ENCODE data around the gene EEIG2.
"Not testable (repeated sequence)": the region's sequence is repeated elsewhere in the genome, so short reads cannot be mapped to it uniquely, and the experiment has no call there.

The EEIG2 gene

DNA sequence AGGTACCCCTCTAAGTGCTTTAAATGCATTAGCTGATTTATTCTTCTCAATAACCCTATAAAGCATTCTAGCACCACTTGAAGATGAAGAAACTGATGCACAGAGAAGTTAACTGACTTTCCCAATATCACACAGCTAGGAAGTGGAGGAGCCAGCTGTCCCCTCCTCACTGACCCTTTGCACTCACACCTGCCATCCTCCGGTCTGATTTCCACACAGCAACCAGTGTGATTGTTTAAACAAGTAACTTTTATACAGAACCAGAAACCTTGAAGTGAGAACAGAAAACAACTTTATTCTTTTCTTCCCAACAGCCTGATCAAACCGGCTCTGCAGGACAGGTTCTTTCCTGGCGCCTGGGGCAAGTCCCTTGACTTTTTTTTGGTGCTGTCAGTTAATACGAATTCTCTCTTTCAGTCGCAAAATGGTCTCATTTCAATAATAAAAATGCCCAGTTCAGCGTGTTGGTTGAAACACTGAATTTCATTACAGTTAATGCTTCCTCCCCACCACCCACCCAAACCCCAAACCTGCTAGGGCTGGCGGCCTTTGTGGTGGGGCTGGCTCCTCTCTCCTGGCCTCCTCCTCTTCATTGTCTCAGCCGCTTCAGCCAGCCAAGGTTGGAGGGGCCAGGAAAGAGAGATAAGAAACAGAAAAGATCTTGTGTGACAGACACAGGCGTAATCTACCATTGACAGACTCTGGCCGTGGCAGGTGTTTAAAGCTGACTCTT lies 26.4 kb upstream of the EEIG2 start:
- TF ChIP-seq, protein P1, sequence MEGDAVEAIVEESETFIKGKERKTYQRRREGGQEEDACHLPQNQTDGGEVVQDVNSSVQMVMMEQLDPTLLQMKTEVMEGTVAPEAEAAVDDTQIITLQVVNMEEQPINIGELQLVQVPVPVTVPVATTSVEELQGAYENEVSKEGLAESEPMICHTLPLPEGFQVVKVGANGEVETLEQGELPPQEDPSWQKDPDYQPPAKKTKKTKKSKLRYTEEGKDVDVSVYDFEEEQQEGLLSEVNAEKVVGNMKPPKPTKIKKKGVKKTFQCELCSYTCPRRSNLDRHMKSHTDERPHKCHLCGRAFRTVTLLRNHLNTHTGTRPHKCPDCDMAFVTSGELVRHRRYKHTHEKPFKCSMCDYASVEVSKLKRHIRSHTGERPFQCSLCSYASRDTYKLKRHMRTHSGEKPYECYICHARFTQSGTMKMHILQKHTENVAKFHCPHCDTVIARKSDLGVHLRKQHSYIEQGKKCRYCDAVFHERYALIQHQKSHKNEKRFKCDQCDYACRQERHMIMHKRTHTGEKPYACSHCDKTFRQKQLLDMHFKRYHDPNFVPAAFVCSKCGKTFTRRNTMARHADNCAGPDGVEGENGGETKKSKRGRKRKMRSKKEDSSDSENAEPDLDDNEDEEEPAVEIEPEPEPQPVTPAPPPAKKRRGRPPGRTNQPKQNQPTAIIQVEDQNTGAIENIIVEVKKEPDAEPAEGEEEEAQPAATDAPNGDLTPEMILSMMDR (IDR thresholded peaks at IDR 0.05; ENCODE audit: borderline replicate concordance, control extremely low read depth, extremely low read depth, insufficient read depth, missing control alignments): no peak
- peak; percentile 50 for DNase-seq (ENCODE audit: low spot score)
- in situ Hi-C loops (cut with MboI; ENCODE audit: low sequenced_read_pairs, unreplicated experiment): no loop called here

- in situ Hi-C loops (cut with MboI; ENCODE audit: low sequenced_read_pairs, unreplicated experiment): no loop called here
Measured at GRCh38 chr1:108534759-108535158, 25.1 kb upstream of the EEIG2 start.

GRCh38 chr1:108535315-108535897 lies 24.5 kb upstream of the EEIG2 start:
- in situ Hi-C loops (cut with MboI; ENCODE audit: low sequenced_read_pairs, unreplicated experiment): not testable (repeated sequence)

More at GRCh38 chr1:108534759-108535158, 25.1 kb upstream of the EEIG2 start:
- TF ChIP-seq, protein P1 (IDR thresholded peaks at IDR 0.05; ENCODE audit: borderline replicate concordance, control extremely low read depth, extremely low read depth, insufficient read depth, missing control alignments): no peak
- DNase-seq (ENCODE audit: low spot score): no peak

GRCh38 chr1:108536021-108536420 lies 23.9 kb upstream of the EEIG2 start:
- in situ Hi-C loops (cut with MboI; ENCODE audit: low sequenced_read_pairs, unreplicated experiment); DNase-seq (ENCODE audit: low spot score): not testable (repeated sequence)

More at GRCh38 chr1:108535315-108535897, 24.5 kb upstream of the EEIG2 start:
- not testable (repeated sequence) for DNase-seq (ENCODE audit: low spot score)

- in situ Hi-C loops (cut with MboI; ENCODE audit: low sequenced_read_pairs, unreplicated experiment); DNase-seq (ENCODE audit: low spot score): not testable (repeated sequence)
Measured at GRCh38 chr1:108536791-108537190, 23.1 kb upstream of the EEIG2 start.

- in situ Hi-C loops (cut with MboI; ENCODE audit: low sequenced_read_pairs, unreplicated experiment): no loop called here
- TF ChIP-seq, protein P1 (IDR thresholded peaks at IDR 0.05; ENCODE audit: borderline replicate concordance, control extremely low read depth, extremely low read depth, insufficient read depth, missing control alignments): no peak
- no peak for DNase-seq (ENCODE audit: low spot score)
Measured at GRCh38 chr1:108537976-108538375, 21.9 kb upstream of the EEIG2 start.

DNA sequence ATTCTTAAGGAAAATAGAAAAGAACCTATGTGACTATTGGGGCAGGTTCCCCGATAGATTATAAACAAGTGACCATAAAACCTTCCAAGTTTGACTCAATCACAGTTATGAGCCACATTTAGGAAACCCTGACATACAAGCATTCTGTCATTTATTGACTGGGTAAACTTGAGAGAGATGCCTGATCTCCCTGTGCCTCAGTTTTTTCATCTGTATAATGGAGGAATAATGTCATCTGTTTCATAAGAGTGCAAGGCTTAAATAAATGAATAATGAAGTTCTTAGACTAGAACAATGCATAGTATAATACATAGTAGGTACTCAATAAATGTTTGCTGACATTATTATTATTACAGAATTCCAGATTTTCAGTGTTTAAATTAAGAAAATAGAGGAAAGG lies 18.9 kb upstream of the EEIG2 start:
- no peak for DNase-seq (ENCODE audit: low spot score)
- TF ChIP-seq, protein P1 (IDR thresholded peaks at IDR 0.05; ENCODE audit: borderline replicate concordance, control extremely low read depth, extremely low read depth, insufficient read depth, missing control alignments): no peak
- in situ Hi-C loops (cut with MboI; ENCODE audit: low sequenced_read_pairs, unreplicated experiment): no loop called here

DNA sequence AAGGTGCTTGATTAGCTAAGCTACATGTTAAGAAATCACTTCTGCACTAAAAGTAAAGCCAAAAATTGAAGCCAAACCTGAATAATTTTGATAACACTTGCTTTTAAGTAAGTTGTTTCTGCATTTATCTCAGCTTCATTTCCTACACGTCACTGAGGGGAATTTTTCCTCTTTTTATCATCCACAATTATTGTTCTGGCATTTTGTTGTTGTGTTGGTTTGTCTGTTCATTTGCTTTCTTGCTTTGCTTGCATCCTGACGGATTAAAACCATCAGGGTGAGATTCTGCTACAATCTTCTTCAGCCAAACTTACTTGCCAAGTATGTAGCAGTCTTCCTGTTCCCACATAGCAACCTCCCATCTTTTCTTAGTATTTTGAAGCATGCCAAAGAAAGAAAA lies 18.0 kb upstream of the EEIG2 start:
- TF ChIP-seq, protein P1 (IDR thresholded peaks at IDR 0.05; ENCODE audit: borderline replicate concordance, control extremely low read depth, extremely low read depth, insufficient read depth, missing control alignments): no peak
- no peak for DNase-seq (ENCODE audit: low spot score)
- in situ Hi-C loops (cut with MboI; ENCODE audit: low sequenced_read_pairs, unreplicated experiment): no loop called here

DNA sequence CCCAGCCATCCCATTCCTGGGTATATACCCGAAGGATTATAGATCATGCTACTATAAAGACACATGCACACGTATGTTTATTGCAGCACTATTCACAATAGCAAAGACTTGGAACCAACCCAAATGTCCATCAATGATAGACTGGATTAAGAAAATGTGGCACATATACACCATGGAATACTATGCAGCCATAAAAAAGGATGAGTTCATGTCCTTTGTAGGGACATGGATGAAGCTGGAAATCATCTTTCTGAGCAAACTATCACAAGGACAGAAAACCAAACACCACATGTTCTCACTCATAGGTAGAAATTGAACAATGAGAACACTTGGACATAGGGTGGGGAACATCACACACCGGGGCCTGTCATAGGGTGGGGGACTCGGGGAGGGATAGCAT lies 12.4 kb upstream of the EEIG2 start:
- DNase-seq (ENCODE audit: low spot score); in situ Hi-C loops (cut with MboI; ENCODE audit: low sequenced_read_pairs, unreplicated experiment): not testable (repeated sequence)

Data from GM13976 (cell line).